ENCODE data around the gene ATP2A2.

ATP2A2 gene

GRCh38 chr12:110258466-110258865 is 22.6 kb upstream of the ATP2A2 start:
- Histone ChIP-seq H3K36me3 (replicated peaks in 1 of 2; ENCODE audit: control insufficient read depth in 2 of 2, insufficient read depth in 2 of 2, low read length in 2 of 2) (no peaks in the 10 kb centered on the region), H3K9ac (ENCODE audit: low read depth, low read length, poor library complexity) (no peak overlapping the region), H3K9me3 (replicated peaks in 1 of 2; ENCODE audit: control insufficient read depth in 2 of 2, insufficient read depth in 1 of 2, low read depth in 1 of 2, low read length in 2 of 2) (no peaks in the 10 kb centered on the region), H3K4me1 (ENCODE audit: control insufficient read depth in 2 of 2, insufficient read depth in 1 of 2, low read depth in 1 of 2, low read length in 2 of 2) (peaks cover 0 to 5% of the 10 kb centered on the region in 2 donors), H3K4me3 (ENCODE audit: low read length in 2 of 2) (no peak overlapping the region), H3K4ac (ENCODE audit: low read length) (no peak overlapping the region), H3K18ac (ENCODE audit: low read length) (no peak overlapping the region), H2AFZ (ENCODE audit: low read length) (no peak overlapping the region), H3K79me1 (ENCODE audit: low read depth, low read length) (no peaks in the 10 kb centered on the region), H3K4me2 (ENCODE audit: insufficient read depth, low read length, poor library complexity, severe bottlenecking) (no peak overlapping the region), H4K91ac (ENCODE audit: low read depth, low read length, poor library complexity) (no peak overlapping the region), H3K27me3 (ENCODE audit: control insufficient read depth in 3 of 3, insufficient read depth in 3 of 3, low read depth in 1 of 3, low read length in 3 of 3) (no peaks in the 10 kb centered on the region), H2BK120ac (ENCODE audit: low read depth, low read length) (no peak overlapping the region), H2BK12ac (ENCODE audit: low read length) (no peak overlapping the region), H2AK5ac (ENCODE audit: low read depth, low read length) (no peak overlapping the region), H2BK5ac (ENCODE audit: low read length) (no peak overlapping the region), H3K14ac (ENCODE audit: low read length) (no peak overlapping the region), H3K27ac (replicated peaks; ENCODE audit: low read length) (no peak overlapping the region), H3K23ac (ENCODE audit: low read depth, low read length, poor library complexity) (no peak overlapping the region), H4K8ac (ENCODE audit: low read depth, low read length) (no peak overlapping the region), H2BK15ac (ENCODE audit: low read length) (no peak overlapping the region)
- no peak for DNase-seq (ENCODE audit: low spot score)
- no CpG with 5 or more reads among the region's 12 CpGs for WGBS, 2 donors (ENCODE audit: extremely low coverage in 2 of 2, insufficient read length in 2 of 2, insufficient replicate concordance in 1 of 2)

- no peak overlapping the region for H3K27ac ChIP-seq (replicated peaks; ENCODE audit: low read length)
- no CpG with 5 or more reads among the region's 17 CpGs for WGBS, 2 donors (ENCODE audit: extremely low coverage in 2 of 2, insufficient read length in 2 of 2, insufficient replicate concordance in 1 of 2)
- H2BK5ac ChIP-seq (ENCODE audit: low read length): no peak overlapping the region
These were observed 18.3 kb upstream of the ATP2A2 start for GRCh38 chr12:110262442-110263388.

DNA sequence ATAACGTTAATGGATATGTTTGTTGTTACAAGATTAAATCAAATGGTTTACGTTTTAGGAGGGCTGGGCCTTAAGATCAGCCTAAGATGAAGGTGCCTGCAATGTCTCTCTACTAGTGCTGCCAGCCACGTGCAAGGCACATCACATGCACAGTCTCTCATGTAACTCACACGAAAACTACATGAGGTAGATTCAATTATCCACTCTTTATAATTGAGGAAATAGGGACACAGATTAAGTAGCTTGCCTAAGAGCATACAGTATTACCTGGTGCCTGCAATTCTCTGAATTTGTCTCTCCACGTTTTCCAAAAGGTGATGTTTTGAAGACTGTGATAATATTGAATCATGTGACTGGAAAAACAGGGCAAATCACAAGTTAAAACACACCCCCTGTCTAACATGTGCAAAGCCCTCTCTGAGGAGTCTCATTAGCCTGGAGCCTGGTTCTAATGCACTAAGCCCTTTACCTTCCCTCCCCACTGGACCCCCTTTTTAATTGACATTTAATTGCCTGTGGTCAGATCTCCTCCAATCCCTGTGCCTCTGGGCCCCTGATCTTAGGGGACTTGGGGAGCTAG is 14.6 kb upstream of the ATP2A2 start:
- Histone ChIP-seq H3K4me1 (ENCODE audit: control insufficient read depth in 2 of 2, insufficient read depth in 1 of 2, low read depth in 1 of 2, low read length in 2 of 2) (peaks cover 13 to 20% of the 10 kb centered on the region in 2 donors), H3K4ac (ENCODE audit: low read length) (no peak overlapping the region), H3K18ac (ENCODE audit: low read length) (no peak overlapping the region), H3K4me3 (ENCODE audit: low read length in 2 of 2) (no peak overlapping the region), H2BK120ac (ENCODE audit: low read depth, low read length) (no peak overlapping the region), H3K79me1 (ENCODE audit: low read depth, low read length) (no peaks in the 10 kb centered on the region), H3K14ac (ENCODE audit: low read length) (no peak overlapping the region), H3K4me2 (ENCODE audit: insufficient read depth, low read length, poor library complexity, severe bottlenecking) (no peak overlapping the region), H3K36me3 (replicated peaks in 1 of 2; ENCODE audit: control insufficient read depth in 2 of 2, insufficient read depth in 2 of 2, low read length in 2 of 2) (no peaks in the 10 kb centered on the region), H2AK5ac (ENCODE audit: low read depth, low read length) (no peak overlapping the region), H4K91ac (ENCODE audit: low read depth, low read length, poor library complexity) (no peak overlapping the region), H3K27ac (replicated peaks; ENCODE audit: low read length) (no peak overlapping the region), H2BK15ac (ENCODE audit: low read length) (no peak overlapping the region), H2AFZ (ENCODE audit: low read length) (no peak overlapping the region), H3K23ac (ENCODE audit: low read depth, low read length, poor library complexity) (no peak overlapping the region), H3K9ac (ENCODE audit: low read depth, low read length, poor library complexity) (no peak overlapping the region), H4K8ac (ENCODE audit: low read depth, low read length) (no peak overlapping the region), H3K27me3 (ENCODE audit: control insufficient read depth in 3 of 3, insufficient read depth in 3 of 3, low read depth in 1 of 3, low read length in 3 of 3) (no peaks in the 10 kb centered on the region), H2BK5ac (ENCODE audit: low read length) (no peak overlapping the region), H3K9me3 (replicated peaks in 1 of 2; ENCODE audit: control insufficient read depth in 2 of 2, insufficient read depth in 1 of 2, low read depth in 1 of 2, low read length in 2 of 2) (no peaks in the 10 kb centered on the region), H2BK12ac (ENCODE audit: low read length) (no peak overlapping the region)
- WGBS, 2 donors (ENCODE audit: extremely low coverage in 2 of 2, insufficient read length in 2 of 2, insufficient replicate concordance in 1 of 2): no CpG with 5 or more reads among the region's 5 CpGs
- DNase-seq (ENCODE audit: low spot score): no peak

More at GRCh38 chr12:110262442-110263388, 18.3 kb upstream of the ATP2A2 start:
- Histone ChIP-seq H2BK15ac (ENCODE audit: low read length) (no peak overlapping the region), H4K91ac (ENCODE audit: low read depth, low read length, poor library complexity) (no peak overlapping the region), H3K79me1 (ENCODE audit: low read depth, low read length) (no peaks in the 10 kb centered on the region), H3K23ac (ENCODE audit: low read depth, low read length, poor library complexity) (no peak overlapping the region), H3K4ac (ENCODE audit: low read length) (no peak overlapping the region), H3K4me3 (ENCODE audit: low read length in 2 of 2) (no peak overlapping the region), H2BK12ac (ENCODE audit: low read length) (no peak overlapping the region), H2BK120ac (ENCODE audit: low read depth, low read length) (no peak overlapping the region), H3K4me1 (ENCODE audit: control insufficient read depth in 2 of 2, insufficient read depth in 1 of 2, low read depth in 1 of 2, low read length in 2 of 2) (peaks cover 3 to 8% of the 10 kb centered on the region in 2 donors), H3K14ac (ENCODE audit: low read length) (no peak overlapping the region), H4K8ac (ENCODE audit: low read depth, low read length) (no peak overlapping the region), H3K9ac (ENCODE audit: low read depth, low read length, poor library complexity) (no peak overlapping the region), H3K36me3 (replicated peaks in 1 of 2; ENCODE audit: control insufficient read depth in 2 of 2, insufficient read depth in 2 of 2, low read length in 2 of 2) (no peaks in the 10 kb centered on the region), H3K4me2 (ENCODE audit: insufficient read depth, low read length, poor library complexity, severe bottlenecking) (no peak overlapping the region), H3K27me3 (ENCODE audit: control insufficient read depth in 3 of 3, insufficient read depth in 3 of 3, low read depth in 1 of 3, low read length in 3 of 3) (no peaks in the 10 kb centered on the region), H3K9me3 (replicated peaks in 1 of 2; ENCODE audit: control insufficient read depth in 2 of 2, insufficient read depth in 1 of 2, low read depth in 1 of 2, low read length in 2 of 2) (no peaks in the 10 kb centered on the region), H2AK5ac (ENCODE audit: low read depth, low read length) (no peak overlapping the region), H2AFZ (ENCODE audit: low read length) (no peak overlapping the region), H3K18ac (ENCODE audit: low read length) (no peak overlapping the region)
- no peak for DNase-seq (ENCODE audit: low spot score)

GRCh38 chr12:110266980-110267620 is 13.9 kb upstream of the ATP2A2 start:
- H3K9me3 ChIP-seq (replicated peaks in 1 of 2; ENCODE audit: control insufficient read depth in 2 of 2, insufficient read depth in 1 of 2, low read depth in 1 of 2, low read length in 2 of 2): no peaks in the 10 kb centered on the region
- no peak overlapping the region for H4K91ac ChIP-seq (ENCODE audit: low read depth, low read length, poor library complexity)
- no peak overlapping the region for H2BK15ac ChIP-seq (ENCODE audit: low read length)
- DNase-seq (ENCODE audit: low spot score): no peak
- H2BK5ac ChIP-seq (ENCODE audit: low read length): no peak overlapping the region
- H3K14ac ChIP-seq (ENCODE audit: low read length): no peak overlapping the region
- no peak overlapping the region for H2BK12ac ChIP-seq (ENCODE audit: low read length)
- peaks cover 13 to 20% of the 10 kb centered on the region in 2 donors for H3K4me1 ChIP-seq (ENCODE audit: control insufficient read depth in 2 of 2, insufficient read depth in 1 of 2, low read depth in 1 of 2, low read length in 2 of 2)
- no peak overlapping the region for H2AK5ac ChIP-seq (ENCODE audit: low read depth, low read length)
- H2AFZ ChIP-seq (ENCODE audit: low read length): no peak overlapping the region
- H3K27ac ChIP-seq (replicated peaks; ENCODE audit: low read length): peak overlapping the region; percentile 22
- H2BK120ac ChIP-seq (ENCODE audit: low read depth, low read length): no peak overlapping the region
- no peaks in the 10 kb centered on the region for H3K36me3 ChIP-seq (replicated peaks in 1 of 2; ENCODE audit: control insufficient read depth in 2 of 2, insufficient read depth in 2 of 2, low read length in 2 of 2)
- H3K27me3 ChIP-seq (ENCODE audit: control insufficient read depth in 3 of 3, insufficient read depth in 3 of 3, low read depth in 1 of 3, low read length in 3 of 3): no peaks in the 10 kb centered on the region
- no peak overlapping the region for H3K9ac ChIP-seq (ENCODE audit: low read depth, low read length, poor library complexity)
- H3K79me1 ChIP-seq (ENCODE audit: low read depth, low read length): no peaks in the 10 kb centered on the region
- no peak overlapping the region for H3K18ac ChIP-seq (ENCODE audit: low read length)
- H3K23ac ChIP-seq (ENCODE audit: low read depth, low read length, poor library complexity): no peak overlapping the region
- no peak overlapping the region for H3K4me2 ChIP-seq (ENCODE audit: insufficient read depth, low read length, poor library complexity, severe bottlenecking)
- no peak overlapping the region for H3K4me3 ChIP-seq (ENCODE audit: low read length in 2 of 2)
- no peak overlapping the region for H3K4ac ChIP-seq (ENCODE audit: low read length)
- no CpG with 5 or more reads among the region's 9 CpGs for WGBS, 2 donors (ENCODE audit: extremely low coverage in 2 of 2, insufficient read length in 2 of 2, insufficient replicate concordance in 1 of 2)
- no peak overlapping the region for H4K8ac ChIP-seq (ENCODE audit: low read depth, low read length)

Measured in neuronal stem cell (in vitro differentiated cells).